ENCODE measurements around the gene PTH2. TPM values are rescaled to one million over a fixed set of nuclear protein-coding genes. Genes with fewer than 3 reads are reported as not detected.

The PTH2 gene
- total and polyA plus RNA-seq, 2 of the 8 experiments (the other 6 are each of a cell fraction or from before 2014, with no cell fraction given) = not detected

GRCh38 chr19:49451430-49452181 is 28.4 kb upstream of the PTH2 start, which contains the start of gene PIH1D1 (continued):
- TF ChIP-seq GTF2F1 (IDR thresholded peaks at IDR 0.05; ENCODE audit: borderline replicate concordance, low read depth, low read length) = no peak
- peak; percentile 81 for TF ChIP-seq TAF1 (IDR thresholded peaks at IDR 0.05; ENCODE audit: low read depth, low read length)
- TF ChIP-seq SIX5 (IDR thresholded peaks at IDR 0.05; ENCODE audit: low read depth, low read length) = no peak
- TF ChIP-seq E2F6 (IDR thresholded peaks at IDR 0.05) = no peak
- peak; percentile 40; the same call in 1 of the 2 replicates for TF ChIP-seq KDM5A (IDR thresholded peaks at IDR 0.05; ENCODE audit: low read length)
- no peak for TF ChIP-seq EGR1 (IDR thresholded peaks at IDR 0.05; ENCODE audit: borderline replicate concordance, low read depth, low read length)
- no peak for TF ChIP-seq RAD21 (IDR thresholded peaks at IDR 0.05 in 1 of 2, conservative IDR thresholded peaks at IDR 0.05 in 1 of 2; ENCODE audit: low read depth in 2 of 2, low read length in 2 of 2)
- no peak for TF ChIP-seq SRF (IDR thresholded peaks at IDR 0.05; ENCODE audit: low read depth, low read length)
- peak; percentile 92 for TF ChIP-seq SP4 (IDR thresholded peaks at IDR 0.05; ENCODE audit: low read length)
- TF ChIP-seq RNF2 (IDR thresholded peaks at IDR 0.05; ENCODE audit: borderline replicate concordance, low read depth, low read length, missing control alignments, poor library complexity, severe bottlenecking) = no peak
- TF ChIP-seq USF2 (IDR thresholded peaks at IDR 0.05; ENCODE audit: low read length) = no peak
- TF ChIP-seq HDAC6 (IDR thresholded peaks at IDR 0.05; ENCODE audit: low read depth, low read length) = no peak
- no peak for TF ChIP-seq JUN (IDR thresholded peaks at IDR 0.05; ENCODE audit: low read depth, low read length)
- no peak for TF ChIP-seq SP2 (IDR thresholded peaks at IDR 0.05; ENCODE audit: low read length)
- peak; percentile 95 for TF ChIP-seq CHD2 (IDR thresholded peaks at IDR 0.05; ENCODE audit: low read length)
- peak; percentile 88 for TF ChIP-seq POLR2AphosphoS5 (IDR thresholded peaks at IDR 0.05; ENCODE audit: low read depth, low read length)
- TF ChIP-seq RFX5 (IDR thresholded peaks at IDR 0.05; ENCODE audit: borderline replicate concordance, low read depth, low read length) = no peak
- peak; percentile 73 for TF ChIP-seq SAP30 (IDR thresholded peaks at IDR 0.05; ENCODE audit: insufficient read depth, insufficient replicate concordance, low read length)
- peak; percentile 31 for TF ChIP-seq KDM4A (IDR thresholded peaks at IDR 0.05; ENCODE audit: low read depth, low read length, severe bottlenecking)
- peak; percentile 51 to 86 for TF ChIP-seq POLR2A (IDR thresholded peaks at IDR 0.05; ENCODE audit: control extremely low read depth in 1 of 2, low read depth in 2 of 2, low read length in 2 of 2)
- 0 out of 2 replicates have a peak, but pooled peaks have one; percentile 33 for TF ChIP-seq CREB1 (IDR thresholded peaks at IDR 0.05)
- TF ChIP-seq SP1 (IDR thresholded peaks at IDR 0.05; ENCODE audit: low read depth, low read length) = peak; percentile 45; the same call in 1 of the 2 replicates
- TF ChIP-seq SUZ12 (IDR thresholded peaks at IDR 0.05; ENCODE audit: low read length) = no peak
